Endothelial cell of umbilical vein (primary cell): Measurements from ENCODE around the gene FXYD6. TPM values are rescaled to one million over a fixed set of nuclear protein-coding genes. Genes with fewer than 3 reads are reported as not detected.

Experiments used
- BruUV-seq: library from RNA; stranded (reverse); fragments of 400-500 nt; replicated peaks from 2 replicates; lab custom pipeline; 2021; lab: Mats Ljungman, UMichigan
- CTCF ChIA-PET: fragments of 300-600, 350-600 bp; sonication (Branson Sonifier 250); formaldehyde crosslinking; loops from one replicate; lab custom pipeline; 2021; ENCODE audit warnings: antibody characterized with exemption, inconsistent platforms; lab: Charles Lee
- POLR2A ChIA-PET: fragments of 300-600, 350-600 bp; sonication (Branson Sonifier 250); formaldehyde crosslinking; loops from one replicate; lab custom pipeline; 2021; ENCODE audit warnings: antibody characterized with exemption, inconsistent platforms; lab: Charles Lee
- DNase-seq: peaks from one replicate; pipeline ENCODE4 v3.0.0-alpha.2; 2011; ENCODE audit warnings: low read depth, low spot score
- FAIRE-seq: peaks from 2 replicates; lab custom pipeline; 2011; peaks lifted over from hg19 to GRCh38; lab: Jason Lieb, UNC
- H2AFZ ChIP-seq: 2 replicates; pipeline ENCODE4 v1.6.0; 2012; ENCODE audit warnings: low read depth, low read length, control low read depth, inconsistent platforms
- H3K27ac ChIP-seq: 2 replicates; pipeline ENCODE4 v1.5.1; 2011; ENCODE audit warnings: low read depth, mild to moderate bottlenecking, control low read depth, low read length, moderate library complexity; ENCODE audit not compliant: insufficient read depth
- H3K27me3 ChIP-seq, 2 experiments: 2 replicates each; pipeline versions ENCODE4 v1.6.0 to v1.6.1; 2011; ENCODE audit warnings: low read length in 2 of 2, mixed read lengths in 1 of 2; ENCODE audit not compliant: control insufficient read depth in 2 of 2, insufficient read depth in 2 of 2
- H3K36me3 ChIP-seq, 2 experiments: 2 replicates in 1 of 2; 3 replicates in 1 of 2; pipeline ENCODE4 v1.5.1; 2011; ENCODE audit warnings: low read length in 2 of 2, mild to moderate bottlenecking in 1 of 2, moderate library complexity in 1 of 2; ENCODE audit not compliant: control insufficient read depth in 2 of 2, insufficient read depth in 2 of 2; ENCODE audit errors: extremely low read depth in 1 of 2
- H3K4me1 ChIP-seq: 3 replicates; pipeline ENCODE4 v1.5.1; 2011; ENCODE audit warnings: mild to moderate bottlenecking, low read length; ENCODE audit not compliant: control insufficient read depth, insufficient read depth; ENCODE audit errors: extremely low read depth
- H3K4me2 ChIP-seq: 2 replicates; pipeline ENCODE4 v1.6.1; 2011; ENCODE audit warnings: low read length, control low read depth, mixed read lengths; ENCODE audit not compliant: insufficient read depth
- H3K4me3 ChIP-seq, 3 experiments: fragments of 200-600 bp in 1 of 3; sonication (generic), shearing (Covaris generic) in 1 of 3; replicated peaks in 1 of 3; 2 replicates each; pipeline ENCODE4 v1.5.1; 2011 to 2016; ENCODE audit warnings: control low read depth in 3 of 3, low read length in 3 of 3, mild to moderate bottlenecking in 2 of 3, inconsistent platforms in 1 of 3, low read depth in 1 of 3, moderate library complexity in 1 of 3; ENCODE audit not compliant: insufficient read depth in 1 of 3
- H3K79me2 ChIP-seq: 2 replicates; pipeline ENCODE4 v1.6.0; 2012; ENCODE audit warnings: low read length, inconsistent platforms; ENCODE audit not compliant: control insufficient read depth, insufficient read depth
- H3K9ac ChIP-seq: replicated peaks from 2 replicates; pipeline ENCODE3; 2011; ENCODE audit warnings: low read length, control low read depth; ENCODE audit not compliant: insufficient read depth; ENCODE audit errors: extremely low read depth
- H3K9me1 ChIP-seq: replicated peaks from 3 replicates; pipeline ENCODE4 v1.6.0; 2011; ENCODE audit warnings: mild to moderate bottlenecking, low read length; ENCODE audit not compliant: control insufficient read depth, insufficient read depth; ENCODE audit errors: extremely low read depth
- H3K9me3 ChIP-seq: replicated peaks from 2 replicates; pipeline ENCODE4 v1.5.1; 2012; ENCODE audit warnings: low read length, inconsistent platforms; ENCODE audit not compliant: control insufficient read depth, insufficient read depth
- H4K20me1 ChIP-seq: replicated peaks from 2 replicates; pipeline ENCODE3; 2011; ENCODE audit warnings: mild to moderate bottlenecking, low read length; ENCODE audit not compliant: control insufficient read depth, insufficient read depth; ENCODE audit errors: extremely low read depth
- EZH2 ChIP-seq: IDR thresholded peaks from 2 replicates; pipeline ENCODE4 v1.6.1; 2012; ENCODE audit warnings: borderline replicate concordance, low read depth, mild to moderate bottlenecking, moderate library complexity, low read length, inconsistent platforms; ENCODE audit not compliant: severe bottlenecking
- FOS ChIP-seq: IDR thresholded peaks from 2 replicates; pipeline ENCODE4 v1.6.1; 2011; ENCODE audit warnings: mild to moderate bottlenecking, low read length, moderate library complexity, borderline replicate concordance; ENCODE audit not compliant: insufficient read depth
- GATA2 ChIP-seq: IDR thresholded peaks from 2 replicates; pipeline ENCODE4 v1.7.0; 2011; ENCODE audit warnings: low read depth, mild to moderate bottlenecking, moderate library complexity, mixed read lengths, low read length; ENCODE audit not compliant: insufficient read length, insufficient read depth
- JUN ChIP-seq: IDR thresholded peaks from 2 replicates; pipeline ENCODE4 v1.6.1; 2011; ENCODE audit warnings: borderline replicate concordance, low read depth; ENCODE audit not compliant: insufficient read length, insufficient read depth
- MAX ChIP-seq: IDR thresholded peaks from 2 replicates; pipeline ENCODE4 v1.6.1; 2011; ENCODE audit not compliant: insufficient read depth, insufficient read length
- MYC ChIP-seq: IDR thresholded peaks from one replicate; pipeline ENCODE4 v1.6.1; 2011; ENCODE audit warnings: mild to moderate bottlenecking, low read depth, low read length
- POLR2A ChIP-seq: IDR thresholded peaks from 2 replicates; pipeline ENCODE4 v1.6.1; 2012; ENCODE audit warnings: low read depth, mild to moderate bottlenecking, control low read depth, low read length
- POLR2AphosphoS5 ChIP-seq: IDR thresholded peaks from 2 replicates; pipeline ENCODE4 v1.6.1; 2012; ENCODE audit warnings: low read depth, mild to moderate bottlenecking, control low read depth, low read length, moderate library complexity; ENCODE audit not compliant: insufficient read depth
- dilution Hi-C: fragments of 300-500 bp; cut with MboI; formaldehyde crosslinking; loops from one replicate; pipeline ENCODE4 v1.15.0; 2019; ENCODE audit warnings: low sequenced_read_pairs; ENCODE audit not compliant: extremely low pct_ligation_motif_present
- intact Hi-C: fragments of 100-400 bp; cut with micrococcal nuclease; formaldehyde crosslinking; loops from one replicate; pipeline ENCODE4 v1.10.0; 2022
- polyA plus RNA-seq, 4 experiments: library from polyadenylated mRNA; depleted of rRNA in 3 of 4; stranded (reverse) in 3 of 4; unstranded in 1 of 4; fragments of >200 nt; gene quantifications; 2 replicates each; pipeline versions ENCODE4 v1.2.1 to v1.2.3, GENCODE V29; 2011 to 2012; ENCODE audit warnings: missing spikeins in 1 of 4
- total RNA-seq: library from RNA; stranded (reverse); gene quantifications from 2 replicates; pipeline ENCODE4 v1.2.3, GENCODE V29; 2021
- TF ChIP-seq, protein P1 (sequence below), 2 donors: IDR thresholded peaks; 1 replicate in 1 of 2; 2 replicates in 1 of 2; pipeline ENCODE4 v1.5.1; 2011; ENCODE audit warnings: low read length in 2 of 2, mild to moderate bottlenecking in 2 of 2, moderate library complexity in 2 of 2, control low read depth in 1 of 2, inconsistent platforms in 1 of 2, low read depth in 1 of 2; ENCODE audit not compliant: insufficient read depth in 1 of 2; ENCODE audit errors: extremely low read depth in 1 of 2

The FXYD6 gene
- total and polyA plus RNA-seq, 2 donors (not counting 3 experiments of a cell fraction or from before 2014, with no cell fraction given): 1.4 to 8.7 TPM

DNA sequence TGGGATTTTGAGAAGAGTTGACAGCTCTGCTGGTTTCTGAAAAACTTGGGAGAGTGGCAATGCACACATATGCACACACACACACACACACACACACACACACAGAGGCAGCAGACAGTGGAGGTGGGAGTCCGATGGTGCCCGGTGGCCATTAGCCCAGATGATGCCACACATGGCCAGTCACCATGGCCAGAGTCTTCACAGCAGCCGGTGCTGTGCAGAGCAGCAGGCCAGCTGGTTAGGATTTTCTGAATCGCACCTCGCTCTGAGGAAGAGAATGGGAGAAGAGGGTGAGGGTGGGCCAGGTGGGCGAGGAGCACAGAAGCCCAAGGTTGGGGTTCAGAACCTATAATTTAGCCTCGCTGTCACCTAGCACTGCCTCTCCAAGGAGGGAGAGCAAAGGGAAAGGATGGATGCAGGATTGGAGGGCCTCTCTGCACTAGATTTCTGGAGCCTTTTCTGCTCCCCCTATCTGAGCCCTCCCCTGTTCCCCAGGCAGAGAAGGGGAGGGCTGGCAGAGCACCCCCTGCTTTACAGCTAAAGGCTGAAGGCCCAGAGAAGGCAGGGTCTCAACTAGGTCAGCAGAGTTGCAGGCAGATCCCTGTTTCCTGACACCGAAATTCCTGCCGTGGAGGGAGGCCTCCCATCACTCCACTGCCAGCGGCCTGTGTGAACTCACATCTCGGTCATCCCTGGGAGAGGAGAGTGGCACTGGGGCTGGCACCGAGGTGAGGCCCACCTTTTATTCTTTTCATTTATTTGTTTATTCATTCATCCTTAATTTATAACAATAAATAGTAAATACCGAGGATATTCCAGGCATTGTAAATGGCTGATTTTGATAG is 25.8 kb upstream of the FXYD6 start:
- CTCF ChIA-PET: interaction anchor here (0.8 to 2.0 kb wide), 3 partner anchors 45 to 95 kb away, joined by 3 to 5 read pairs (median 4); no protein-coding TSS in a partner anchor
- Histone ChIP-seq H3K9me1 (no peaks in the 10 kb centered on the region), H3K9ac (no peak overlapping the region), H3K79me2 (no peaks in the 10 kb centered on the region), H3K27me3 (peaks cover 0 to 10% of the 10 kb centered on the region in 2 experiments), H3K4me2 (no peak overlapping the region), H3K27ac (no peak overlapping the region), H2AFZ (no peak overlapping the region), H3K36me3 (no peaks in the 10 kb centered on the region), H3K4me3 (no peak overlapping the region), H3K4me1 (no peaks in the 10 kb centered on the region), H3K9me3 (no peaks in the 10 kb centered on the region), H4K20me1 (no peaks in the 10 kb centered on the region)
- TF ChIP-seq, protein P1, sequence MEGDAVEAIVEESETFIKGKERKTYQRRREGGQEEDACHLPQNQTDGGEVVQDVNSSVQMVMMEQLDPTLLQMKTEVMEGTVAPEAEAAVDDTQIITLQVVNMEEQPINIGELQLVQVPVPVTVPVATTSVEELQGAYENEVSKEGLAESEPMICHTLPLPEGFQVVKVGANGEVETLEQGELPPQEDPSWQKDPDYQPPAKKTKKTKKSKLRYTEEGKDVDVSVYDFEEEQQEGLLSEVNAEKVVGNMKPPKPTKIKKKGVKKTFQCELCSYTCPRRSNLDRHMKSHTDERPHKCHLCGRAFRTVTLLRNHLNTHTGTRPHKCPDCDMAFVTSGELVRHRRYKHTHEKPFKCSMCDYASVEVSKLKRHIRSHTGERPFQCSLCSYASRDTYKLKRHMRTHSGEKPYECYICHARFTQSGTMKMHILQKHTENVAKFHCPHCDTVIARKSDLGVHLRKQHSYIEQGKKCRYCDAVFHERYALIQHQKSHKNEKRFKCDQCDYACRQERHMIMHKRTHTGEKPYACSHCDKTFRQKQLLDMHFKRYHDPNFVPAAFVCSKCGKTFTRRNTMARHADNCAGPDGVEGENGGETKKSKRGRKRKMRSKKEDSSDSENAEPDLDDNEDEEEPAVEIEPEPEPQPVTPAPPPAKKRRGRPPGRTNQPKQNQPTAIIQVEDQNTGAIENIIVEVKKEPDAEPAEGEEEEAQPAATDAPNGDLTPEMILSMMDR (IDR thresholded peaks at IDR 0.05; ENCODE audit: extremely low read depth in 1 of 2, insufficient read depth in 1 of 2, low read depth in 1 of 2, low read length in 2 of 2): no peak
- TF ChIP-seq POLR2AphosphoS5 (no peak), MYC (no peak), JUN (no peak), EZH2 (no peak), MAX (no peak), POLR2A (no peak), FOS (no peak), GATA2 (no peak)
- FAIRE-seq: no peak
- BruUV-seq: no TSS peak
- intact Hi-C loops: no loop called here
- DNase-seq: no peak
- POLR2A ChIA-PET: no interaction called here
- dilution Hi-C loops: no loop called here
